Lung (tissue), 12 donors: ENCODE data around the gene CIAPIN1. TPM values are rescaled to one million over a fixed set of nuclear protein-coding genes. Genes with fewer than 3 reads are reported as not detected.

ENCODE experiments used
- ATAC-seq: fragments of 200-7000 bp; cut with Tn5 transposase; one replicate; pipeline ENCODE4 v1.9.1; 2020; ENCODE audit warnings: moderate number of reproducible peaks; ENCODE audit not compliant: insufficient read depth, low FRiP score
- DNase-seq, 3 donors: peaks; one replicate each; pipeline ENCODE4 v3.0.0-alpha.2; 2013 to 2017
- H3K27ac ChIP-seq, 2 donors: one replicate each; pipeline ENCODE4 v1.5.1; 2013; ENCODE audit warnings: mild to moderate bottlenecking in 2 of 2, moderate library complexity in 2 of 2, control low read depth in 1 of 2, inconsistent platforms in 1 of 2, low read depth in 1 of 2, low read length in 1 of 2
- H3K27me3 ChIP-seq, 3 donors: one replicate each; pipeline ENCODE4 v1.5.1; 2013; ENCODE audit warnings: low read length in 2 of 3; ENCODE audit not compliant: control insufficient read depth in 3 of 3, insufficient read depth in 3 of 3
- H3K36me3 ChIP-seq, 4 donors: one replicate each; pipeline ENCODE4 v1.5.1; 2013; ENCODE audit warnings: low read length in 4 of 4, mild to moderate bottlenecking in 1 of 4, moderate library complexity in 1 of 4; ENCODE audit not compliant: control insufficient read depth in 4 of 4, insufficient read depth in 4 of 4
- H3K4me1 ChIP-seq, 5 donors: one replicate each; pipeline ENCODE4 v1.5.1; 2013; ENCODE audit warnings: low read length in 5 of 5, mild to moderate bottlenecking in 2 of 5, moderate library complexity in 1 of 5; ENCODE audit not compliant: control insufficient read depth in 5 of 5, insufficient read depth in 5 of 5
- H3K4me3 ChIP-seq: one replicate; pipeline ENCODE4 v1.5.1; 2013; ENCODE audit warnings: mild to moderate bottlenecking, control low read depth, moderate library complexity
- H3K9ac ChIP-seq, 2 donors: one replicate each; pipeline ENCODE4 v1.5.1; 2013; ENCODE audit warnings: low read length in 2 of 2, control low read depth in 1 of 2; ENCODE audit not compliant: insufficient read depth in 1 of 2
- H3K9me3 ChIP-seq, 4 donors: one replicate each; pipeline ENCODE4 v1.5.1; 2013; ENCODE audit warnings: low read length in 3 of 4, mild to moderate bottlenecking in 1 of 4, moderate library complexity in 1 of 4; ENCODE audit not compliant: control insufficient read depth in 4 of 4, insufficient read depth in 3 of 4
- CTCF ChIP-seq: IDR thresholded peaks from 2 replicates; pipeline ENCODE4 v1.5.1; 2012; ENCODE audit warnings: mild to moderate bottlenecking; ENCODE audit errors: control extremely low read depth, extremely low read depth
- WGBS, 2 donors: extraction: QIAGEN DNeasy Blood & Tissue Kit; methylation state at CpG; one replicate each; pipeline ENCODE4 v1.1.7; 2013; 5-methylcytosine and 5-hydroxymethylcytosine counted together
- polyA plus RNA-seq, 2 donors: library from polyadenylated mRNA; stranded (reverse); fragments of 200-250 nt; gene quantifications; one replicate each; pipeline ENCODE4 v1.2.1, GENCODE V29; 2013
- total RNA-seq, 2 donors: library from RNA; depleted of rRNA in 1 of 2; stranded (reverse); fragments of >200 nt in 1 of 2; gene quantifications; one replicate each; pipeline ENCODE4 v1.2.1, GENCODE V29; 2014 to 2021
- donor health status: control.
- donor health status: control.
- donor health status: Bipolar disorder and iron deficiency.
- donor health status: healthy.
- donor health status: DM: yes; HTN: yes; CAD: no.

CIAPIN1 gene
- total and polyA plus RNA-seq, 4 donors = 24.0 to 69.6 (median 37.7) TPM

DNA sequence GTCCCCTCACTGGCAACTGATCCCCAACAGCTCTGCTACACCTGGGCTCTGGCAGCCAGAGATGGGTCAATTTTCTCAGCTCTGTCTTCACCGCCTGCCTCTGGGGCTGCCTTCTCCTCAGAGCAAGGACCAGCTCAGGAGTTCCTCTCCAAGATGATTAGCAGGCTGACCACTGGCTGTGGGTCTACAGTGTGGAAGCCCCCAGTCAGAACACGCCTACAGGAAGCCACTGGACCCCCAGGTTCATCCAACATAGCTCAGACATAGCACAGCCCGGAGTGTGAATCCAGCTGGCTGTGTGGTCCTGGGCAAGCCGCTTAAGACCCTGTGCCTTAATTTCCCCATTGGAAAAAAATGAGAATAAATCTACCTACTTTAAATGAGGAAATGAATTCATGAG is 34.2 kb upstream of the CIAPIN1 start:
- peaks cover 0 to 39% (median 8%) of the 10 kb centered on the region in 5 donors for H3K4me1 ChIP-seq
- no peaks in the 10 kb centered on the region for H3K27me3 ChIP-seq
- WGBS, 2 donors = 95% methylated on average over 4 of the region's 4 CpGs
- H3K9me3 ChIP-seq = no peaks in the 10 kb centered on the region
- no peak overlapping the region for H3K9ac ChIP-seq
- ATAC-seq = no peak
- H3K27ac ChIP-seq = no peak overlapping the region
- H3K36me3 ChIP-seq = peaks cover 0 to 2% (median 0%) of the 10 kb centered on the region in 4 donors
- TF ChIP-seq CTCF = no peak
- no peak for DNase-seq
- no peak overlapping the region for H3K4me3 ChIP-seq

GRCh38 chr16:57480754-57481230 is 33.6 kb upstream of the CIAPIN1 start:
- TF ChIP-seq CTCF = no peak
- DNase-seq = no peak

GRCh38 chr16:57479976-57480753 is 33.0 kb upstream of the CIAPIN1 start:
- Histone ChIP-seq H3K27ac (peak overlapping the region in 1 of 2 donors; percentile 48), H3K4me1 (peaks cover 0 to 38% (median 3%) of the 10 kb centered on the region in 5 donors), H3K9ac (no peak overlapping the region), H3K9me3 (no peaks in the 10 kb centered on the region), H3K27me3 (no peaks in the 10 kb centered on the region), H3K36me3 (peaks cover 0 to 2% (median 0%) of the 10 kb centered on the region in 4 donors), H3K4me3 (no peak overlapping the region)
- no peak for DNase-seq
- peak; percentile 49 for ATAC-seq
- no peak for TF ChIP-seq CTCF
- 47 to 60% methylated on average over 14 to 15 of the region's 15 CpGs for WGBS, 2 donors

More at GRCh38 chr16:57480754-57481230, 33.6 kb upstream of the CIAPIN1 start:
- H3K4me3 ChIP-seq = no peak overlapping the region
- H3K36me3 ChIP-seq = peaks cover 0 to 2% (median 0%) of the 10 kb centered on the region in 4 donors
- no peak overlapping the region for H3K9ac ChIP-seq
- H3K27ac ChIP-seq = peak overlapping the region in 1 of 2 donors; percentile 48
- no peaks in the 10 kb centered on the region for H3K9me3 ChIP-seq
- no peaks in the 10 kb centered on the region for H3K27me3 ChIP-seq
- no peak for ATAC-seq
- H3K4me1 ChIP-seq = peaks cover 0 to 44% (median 8%) of the 10 kb centered on the region in 5 donors
- 77% methylated on average over 6 of the region's 6 CpGs for WGBS, 2 donors
